Activated CD8-positive, alpha-beta T cell treated with anti-CD3 and anti-CD28 coated beads for 36 hours (primary cell): Measurements from ENCODE around the gene WARS2. TPM values are rescaled to one million over a fixed set of nuclear protein-coding genes. Genes with fewer than 3 reads are reported as not detected.

Experiments used
- ATAC-seq: fragments of 200-7000 bp; cut with Tn5 transposase; one replicate; pipeline ENCODE4 v1.10.0; 2021; ENCODE audit warnings: mild to moderate bottlenecking, moderate library complexity
- CTCF ChIA-PET: fragments of 350-600 bp; sonication (Branson Sonifier 250); formaldehyde crosslinking; loops from one replicate; lab custom pipeline; 2021; ENCODE audit warnings: antibody characterized with exemption; lab: Charles Lee
- POLR2A ChIA-PET: fragments of 350-600 bp; sonication (Branson Sonifier 250); formaldehyde crosslinking; loops from one replicate; lab custom pipeline; 2021; ENCODE audit warnings: antibody characterized with exemption; lab: Charles Lee
- DNase-seq: peaks from one replicate; pipeline ENCODE4 v3.0.0-alpha.2; 2020
- H3K27ac Mint-ChIP-seq: one replicate; pipeline ENCODE4 v1.8.0; 2021; ENCODE audit warnings: mild to moderate bottlenecking, mixed read lengths
- H3K27me3 Mint-ChIP-seq: one replicate; pipeline ENCODE4 v1.8.0; 2021; ENCODE audit warnings: mixed read lengths
- H3K36me3 Mint-ChIP-seq: one replicate; pipeline ENCODE4 v1.8.0; 2021; ENCODE audit warnings: low read depth, mixed read lengths
- H3K4me1 Mint-ChIP-seq: one replicate; pipeline ENCODE4 v1.8.0; 2021; ENCODE audit warnings: low read depth, mixed read lengths
- H3K4me3 Mint-ChIP-seq: one replicate; pipeline ENCODE4 v1.8.0; 2021; ENCODE audit warnings: mild to moderate bottlenecking, moderate library complexity, mixed read lengths
- H3K9me3 Mint-ChIP-seq: one replicate; pipeline ENCODE4 v1.8.0; 2021; ENCODE audit warnings: mixed read lengths
- CTCF ChIP-seq: fragments of 200-600 bp; IDR thresholded peaks from one replicate; pipeline ENCODE4 v1.8.0; 2022; ENCODE audit warnings: antibody characterized with exemption, mild to moderate bottlenecking
- intact Hi-C: fragments of 100-400 bp; cut with micrococcal nuclease; formaldehyde crosslinking; loops from one replicate; pipeline ENCODE4 v1.10.0; 2022
- total RNA-seq, 2 experiments: library from RNA; stranded (reverse); gene quantifications; one replicate each; pipeline ENCODE4 v1.2.3, GENCODE V29; 2021

The WARS2 gene
- total RNA-seq, 2 experiments from 2014 or later, result 22.3 to 23.7 TPM

DNA sequence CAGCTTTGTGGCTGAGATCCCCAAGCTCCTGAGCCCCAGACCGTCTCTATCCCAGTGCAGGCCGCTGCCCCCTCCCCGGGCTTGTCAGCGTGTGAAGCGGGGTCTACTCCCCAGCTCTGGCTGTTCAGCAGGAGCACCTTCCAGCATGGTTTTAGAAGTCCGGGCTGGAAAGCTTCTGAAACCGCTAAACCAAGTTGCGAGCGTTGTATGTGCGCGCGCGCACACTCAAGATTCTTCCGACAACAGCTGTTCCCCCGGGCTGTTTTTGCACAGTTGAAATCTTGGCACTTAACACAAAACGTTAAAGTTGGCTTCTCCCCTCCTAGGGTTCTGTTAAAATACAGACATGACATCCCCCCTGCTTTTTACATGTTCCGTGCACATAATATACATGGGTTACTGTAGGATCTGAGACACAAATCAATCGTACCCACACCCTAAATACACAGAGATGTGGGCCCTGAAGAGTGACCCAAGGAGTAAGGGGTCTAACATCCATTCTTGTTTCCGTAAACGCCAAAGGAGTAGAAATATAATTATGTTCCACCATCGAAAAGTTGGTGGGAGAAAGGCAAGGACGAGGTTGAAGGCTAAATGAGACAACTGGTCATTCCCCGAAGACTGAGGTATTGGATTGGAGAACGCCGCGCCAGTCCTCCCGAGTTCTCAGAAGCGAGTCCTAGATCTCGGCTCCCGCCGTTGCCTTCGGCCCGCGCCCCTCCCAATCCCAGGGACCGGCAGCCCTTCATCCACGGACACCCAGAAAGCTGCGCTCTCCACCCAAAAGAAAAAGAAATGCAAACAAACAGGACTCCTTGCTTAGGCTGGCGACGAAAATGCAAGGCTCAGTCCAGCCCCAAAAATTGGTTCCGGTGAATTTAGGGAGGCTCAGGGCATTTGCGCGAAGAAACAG, 153.6 kb downstream of the WARS2 start:
- no peak for DNase-seq
- POLR2A ChIA-PET, result no interaction called here
- no peak for TF ChIP-seq CTCF
- intact Hi-C loops, result no loop called here
- peaks cover 14% of the 10 kb centered on the region for H3K9me3 Mint-ChIP-seq
- H3K4me3 Mint-ChIP-seq, result peak overlapping the region; percentile 13
- H3K27ac Mint-ChIP-seq, result no peak overlapping the region
- peaks cover 24% of the 10 kb centered on the region for H3K4me1 Mint-ChIP-seq
- ATAC-seq, result no peak
- peaks cover 17% of the 10 kb centered on the region for H3K36me3 Mint-ChIP-seq
- CTCF ChIA-PET, result interaction anchor here (0.9 to 2.7 kb wide), 3 partner anchors 19 to 24 kb away, joined by 3 to 9 read pairs (median 5); no protein-coding TSS in a partner anchor
- peaks cover 88% of the 10 kb centered on the region for H3K27me3 Mint-ChIP-seq

DNA sequence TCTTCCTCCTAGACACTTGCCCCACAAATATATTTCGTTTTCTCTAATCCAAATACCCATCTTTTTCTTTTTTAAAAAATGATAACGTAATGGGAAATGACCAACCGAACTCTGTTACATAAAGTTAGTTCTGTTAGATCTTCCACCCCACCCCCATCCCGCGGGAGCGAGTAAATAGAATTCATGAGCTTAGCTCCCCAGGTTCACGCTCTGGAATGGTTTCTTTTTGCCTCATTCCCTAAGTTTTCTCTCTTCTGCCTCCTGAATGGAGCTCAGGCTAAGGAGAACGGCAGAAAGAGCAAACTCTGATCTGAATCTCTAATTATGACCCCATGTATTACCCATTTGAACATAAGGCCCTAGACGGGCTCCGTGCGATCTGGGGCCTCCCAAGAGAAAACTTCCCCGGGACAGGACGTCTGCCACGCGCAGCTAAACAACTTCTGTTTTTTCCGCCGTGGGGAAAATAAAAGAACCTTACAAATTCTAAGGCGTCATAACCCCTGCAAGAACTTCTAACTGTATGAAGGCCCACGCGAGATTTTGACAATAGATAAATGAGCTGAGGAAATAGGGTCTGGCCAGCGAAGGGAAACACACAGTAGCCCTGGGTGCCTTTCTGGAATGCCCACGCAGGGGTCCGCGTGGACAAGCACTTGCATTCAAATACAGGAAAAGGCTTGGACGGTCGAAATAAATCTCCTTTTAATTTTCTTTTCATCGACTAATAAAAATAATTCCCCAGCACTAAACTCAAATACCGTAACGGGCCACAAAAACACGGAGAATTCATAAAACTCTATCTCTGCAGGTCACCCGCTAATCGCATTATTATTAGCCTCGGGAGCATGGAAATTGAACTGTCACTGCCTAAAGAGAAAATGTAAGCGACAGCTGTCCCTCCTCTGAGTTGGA, 154.6 kb downstream of the WARS2 start:
- no peak overlapping the region for H3K4me3 Mint-ChIP-seq
- ChIA-PET CTCF (interaction anchor here (0.9 to 2.7 kb wide), 3 partner anchors 20 to 25 kb away, joined by 3 to 9 read pairs (median 5); no protein-coding TSS in a partner anchor), POLR2A (interaction anchor here (0.6 kb wide), 1 partner anchor 145 kb away, joined by 3 read pairs; no protein-coding TSS in a partner anchor)
- H3K27ac Mint-ChIP-seq, result no peak overlapping the region
- intact Hi-C loops, result no loop called here
- DNase-seq, result no peak
- no peak for ATAC-seq
- peaks cover 17% of the 10 kb centered on the region for H3K36me3 Mint-ChIP-seq
- peaks cover 24% of the 10 kb centered on the region for H3K4me1 Mint-ChIP-seq
- H3K9me3 Mint-ChIP-seq, result peaks cover 14% of the 10 kb centered on the region
- no peak for TF ChIP-seq CTCF
- peaks cover 87% of the 10 kb centered on the region for H3K27me3 Mint-ChIP-seq

DNA sequence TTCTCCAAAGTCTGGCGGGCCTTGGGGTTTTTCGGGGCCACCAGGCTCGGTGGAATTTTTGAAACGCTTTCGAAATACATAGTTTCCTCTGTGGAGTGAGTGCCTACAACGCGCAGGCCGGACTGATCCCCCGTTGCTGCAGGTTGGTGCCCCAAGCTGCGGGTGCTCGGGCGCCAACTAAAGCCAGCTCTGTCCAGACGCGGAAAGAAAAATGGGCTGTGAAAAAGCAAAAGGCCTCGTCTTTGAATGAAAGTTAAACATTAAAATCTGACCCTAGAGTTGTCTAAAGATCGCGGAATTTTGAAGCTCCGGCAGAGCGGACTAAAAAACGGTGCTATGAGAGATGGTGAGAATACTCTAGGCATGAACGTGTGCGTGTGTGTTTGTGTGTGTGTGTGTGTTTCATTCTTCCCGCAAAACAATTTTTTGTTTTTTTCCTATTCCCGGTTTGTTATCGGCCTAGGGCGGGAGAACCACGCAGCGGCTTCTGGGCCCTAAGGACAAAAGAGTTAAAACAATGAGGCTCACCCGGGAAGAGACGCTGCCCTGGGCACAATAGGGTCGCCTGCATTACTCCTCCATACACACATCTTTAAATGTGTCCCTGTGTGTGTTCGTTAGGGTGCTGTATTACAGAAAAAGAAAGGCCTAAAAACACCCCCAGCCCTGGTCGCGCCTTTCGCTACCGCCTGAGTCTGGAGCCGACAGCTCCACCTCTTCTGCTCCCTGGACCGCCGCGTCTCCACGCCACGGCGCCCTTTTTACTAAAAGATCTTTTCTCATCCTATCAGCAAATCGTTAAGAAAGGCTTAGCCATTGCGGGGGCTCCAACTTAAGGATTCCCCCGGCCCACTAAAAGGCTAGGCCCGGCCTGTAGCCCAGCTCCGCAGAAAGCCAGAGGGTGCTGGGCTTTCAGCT, 155.5 kb downstream of the WARS2 start:
- peaks cover 17% of the 10 kb centered on the region for H3K36me3 Mint-ChIP-seq
- ATAC-seq, result no peak
- peaks cover 14% of the 10 kb centered on the region for H3K9me3 Mint-ChIP-seq
- ChIA-PET POLR2A (no interaction called here), CTCF (interaction anchor here (0.9 to 2.7 kb wide), 3 partner anchors 18 to 23 kb away, joined by 3 to 9 read pairs (median 5); no protein-coding TSS in a partner anchor)
- H3K27me3 Mint-ChIP-seq, result peaks cover 85% of the 10 kb centered on the region
- H3K4me3 Mint-ChIP-seq, result no peak overlapping the region
- H3K27ac Mint-ChIP-seq, result no peak overlapping the region
- no peak for DNase-seq
- TF ChIP-seq CTCF, result no peak
- intact Hi-C loops, result no loop called here
- peaks cover 27% of the 10 kb centered on the region for H3K4me1 Mint-ChIP-seq

DNA sequence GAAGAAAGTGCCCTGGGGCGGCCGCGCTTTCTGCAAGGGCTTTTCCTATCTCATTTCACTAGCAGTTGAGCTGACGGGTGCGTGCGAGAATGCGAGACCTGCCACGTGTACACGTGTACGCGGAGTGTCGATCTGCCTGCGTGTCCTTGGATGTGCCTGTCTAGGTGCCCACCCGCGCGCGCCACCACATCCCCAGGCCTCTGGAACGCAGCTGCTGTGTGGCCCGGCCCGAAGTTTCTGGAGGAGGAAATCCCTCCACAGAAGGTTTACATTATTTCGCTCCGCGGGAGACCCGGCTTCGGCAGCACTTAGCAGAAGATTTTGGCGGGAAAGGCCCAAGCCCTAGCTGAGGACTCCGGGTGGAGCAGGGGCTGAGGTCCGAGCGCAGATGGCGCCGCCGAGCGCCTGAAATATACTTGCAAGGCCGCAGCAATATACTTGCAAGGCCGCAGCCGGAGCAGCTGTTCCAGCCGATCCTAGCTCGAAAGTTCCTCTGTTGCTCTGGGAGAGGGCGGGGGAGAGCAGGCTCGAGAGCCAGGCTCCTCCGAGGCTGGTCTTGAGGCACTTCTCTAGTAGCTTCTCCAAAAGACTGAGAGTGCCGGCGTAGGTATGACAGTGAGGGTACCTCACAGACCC, 156.2 kb downstream of the WARS2 start:
- peaks cover 14% of the 10 kb centered on the region for H3K9me3 Mint-ChIP-seq
- no peak for TF ChIP-seq CTCF
- CTCF ChIA-PET, result interaction anchor here (0.9 kb wide), 1 partner anchor 19 kb away, joined by 3 read pairs; no protein-coding TSS in a partner anchor
- intact Hi-C loops, result no loop called here
- peaks cover 17% of the 10 kb centered on the region for H3K36me3 Mint-ChIP-seq
- POLR2A ChIA-PET, result no interaction called here
- H3K27me3 Mint-ChIP-seq, result peaks cover 83% of the 10 kb centered on the region
- DNase-seq (no peak), ATAC-seq (no peak)
- peaks cover 30% of the 10 kb centered on the region for H3K4me1 Mint-ChIP-seq
- H3K4me3 Mint-ChIP-seq, result no peak overlapping the region
- no peak overlapping the region for H3K27ac Mint-ChIP-seq
